Stimulated activated naive CD8-positive, alpha-beta T cell treated with anti-CD3 and anti-CD28 coated beads, Interleukin-15, amount 100 ng/mL, for 72 hours (primary cell): ENCODE data around the gene KCNQ1.

ENCODE experiments used
- ATAC-seq: fragments of 150-1000 bp; cut with Tn5 transposase; 2 replicates; pipeline ENCODE4 v1.10.0; 2021; ENCODE audit warnings: mild to moderate bottlenecking, moderate library complexity
- DNase-seq, 2 donors: peaks; one replicate each; pipeline ENCODE4 v3.0.0; 2021 to 2022
- H3K27ac Mint-ChIP-seq, 2 donors: one replicate each; pipeline ENCODE4 v1.8.0; 2022; ENCODE audit warnings: mild to moderate bottlenecking in 2 of 2, mixed read lengths in 2 of 2, moderate library complexity in 2 of 2
- H3K27me3 Mint-ChIP-seq: one replicate; pipeline ENCODE4 v1.8.0; 2022; ENCODE audit warnings: mixed read lengths
- H3K4me1 Mint-ChIP-seq: one replicate; pipeline ENCODE4 v1.8.0; 2022; ENCODE audit warnings: mild to moderate bottlenecking, mixed read lengths
- H3K4me3 Mint-ChIP-seq, 2 donors: one replicate each; pipeline ENCODE4 v1.8.0; 2022; ENCODE audit warnings: mild to moderate bottlenecking in 2 of 2, mixed read lengths in 2 of 2, moderate library complexity in 1 of 2
- H3K9me3 Mint-ChIP-seq, 2 donors: one replicate each; pipeline ENCODE4 v1.8.0; 2022; ENCODE audit warnings: mixed read lengths in 2 of 2

Gene KCNQ1

GRCh38 chr11:2431395-2431794, 13.4 kb upstream of the KCNQ1 start:
- Mint-ChIP-seq H3K9me3 (no peaks in the 10 kb centered on the region), H3K27ac (no peak overlapping the region), H3K4me3 (no peak overlapping the region), H3K4me1 (no peaks in the 10 kb centered on the region), H3K27me3 (no peaks in the 10 kb centered on the region)
- ATAC-seq: no peak
- DNase-seq: no peak

- Mint-ChIP-seq H3K27ac (no peak overlapping the region), H3K4me3 (no peak overlapping the region), H3K4me1 (no peaks in the 10 kb centered on the region), H3K9me3 (no peaks in the 10 kb centered on the region), H3K27me3 (no peaks in the 10 kb centered on the region)
- no peak for DNase-seq
- no peak for ATAC-seq
Observed at GRCh38 chr11:2432171-2432621, 12.6 kb upstream of the KCNQ1 start.

GRCh38 chr11:2432628-2433071, 12.2 kb upstream of the KCNQ1 start:
- no peak for DNase-seq
- H3K27ac Mint-ChIP-seq: no peak overlapping the region
- no peaks in the 10 kb centered on the region for H3K9me3 Mint-ChIP-seq
- ATAC-seq: no peak
- H3K4me3 Mint-ChIP-seq: no peak overlapping the region
- H3K4me1 Mint-ChIP-seq: no peaks in the 10 kb centered on the region
- no peaks in the 10 kb centered on the region for H3K27me3 Mint-ChIP-seq

- Mint-ChIP-seq H3K27me3 (no peaks in the 10 kb centered on the region), H3K4me1 (no peaks in the 10 kb centered on the region), H3K27ac (no peak overlapping the region), H3K9me3 (no peaks in the 10 kb centered on the region), H3K4me3 (no peak overlapping the region)
- DNase-seq: no peak
- no peak for ATAC-seq
Observed at GRCh38 chr11:2433106-2433925, 11.5 kb upstream of the KCNQ1 start.

GRCh38 chr11:2434008-2434407, 10.8 kb upstream of the KCNQ1 start:
- no peak for DNase-seq
- H3K27ac Mint-ChIP-seq: no peak overlapping the region
- ATAC-seq: no peak
- no peak overlapping the region for H3K4me3 Mint-ChIP-seq
- no peaks in the 10 kb centered on the region for H3K4me1 Mint-ChIP-seq
- no peaks in the 10 kb centered on the region for H3K9me3 Mint-ChIP-seq
- no peaks in the 10 kb centered on the region for H3K27me3 Mint-ChIP-seq

GRCh38 chr11:2434506-2435255, 10.1 kb upstream of the KCNQ1 start:
- no peak overlapping the region for H3K4me3 Mint-ChIP-seq
- no peaks in the 10 kb centered on the region for H3K27me3 Mint-ChIP-seq
- no peaks in the 10 kb centered on the region for H3K9me3 Mint-ChIP-seq
- no peak overlapping the region for H3K27ac Mint-ChIP-seq
- DNase-seq: no peak
- ATAC-seq: no peak
- H3K4me1 Mint-ChIP-seq: no peaks in the 10 kb centered on the region

- H3K9me3 Mint-ChIP-seq: no peaks in the 10 kb centered on the region
- H3K27me3 Mint-ChIP-seq: no peaks in the 10 kb centered on the region
- no peaks in the 10 kb centered on the region for H3K4me1 Mint-ChIP-seq
- ATAC-seq (no peak), DNase-seq (no peak)
- no peak overlapping the region for H3K27ac Mint-ChIP-seq
- no peak overlapping the region for H3K4me3 Mint-ChIP-seq
Observed at GRCh38 chr11:2435288-2436012, 9.4 kb upstream of the KCNQ1 start.

GRCh38 chr11:2436013-2436520, 8.7 kb upstream of the KCNQ1 start:
- H3K27ac Mint-ChIP-seq: no peak overlapping the region
- no peak overlapping the region for H3K4me3 Mint-ChIP-seq
- no peak for DNase-seq
- no peak for ATAC-seq
- no peaks in the 10 kb centered on the region for H3K9me3 Mint-ChIP-seq
- no peaks in the 10 kb centered on the region for H3K27me3 Mint-ChIP-seq
- H3K4me1 Mint-ChIP-seq: no peaks in the 10 kb centered on the region

- H3K4me1 Mint-ChIP-seq: peaks cover 5% of the 10 kb centered on the region
- H3K4me3 Mint-ChIP-seq: no peak overlapping the region
- no peak for DNase-seq
- ATAC-seq: peak; percentile 25
- no peak overlapping the region for H3K27ac Mint-ChIP-seq
- H3K9me3 Mint-ChIP-seq: no peaks in the 10 kb centered on the region
- no peaks in the 10 kb centered on the region for H3K27me3 Mint-ChIP-seq
Observed at GRCh38 chr11:2436521-2437031, 8.2 kb upstream of the KCNQ1 start.

GRCh38 chr11:2437516-2437915, 7.3 kb upstream of the KCNQ1 start:
- H3K9me3 Mint-ChIP-seq: no peaks in the 10 kb centered on the region
- H3K27me3 Mint-ChIP-seq: no peaks in the 10 kb centered on the region
- DNase-seq (no peak), ATAC-seq (no peak)
- H3K27ac Mint-ChIP-seq: peak overlapping the region in 1 of 2 donors; percentile 67
- peaks cover 6% of the 10 kb centered on the region for H3K4me1 Mint-ChIP-seq
- H3K4me3 Mint-ChIP-seq: no peak overlapping the region

GRCh38 chr11:2439820-2440219, 5.0 kb upstream of the KCNQ1 start:
- H3K9me3 Mint-ChIP-seq: no peaks in the 10 kb centered on the region
- no peak overlapping the region for H3K27ac Mint-ChIP-seq
- H3K4me1 Mint-ChIP-seq: peaks cover 20% of the 10 kb centered on the region
- H3K27me3 Mint-ChIP-seq: no peaks in the 10 kb centered on the region
- no peak overlapping the region for H3K4me3 Mint-ChIP-seq
- ATAC-seq (no peak), DNase-seq (no peak)

GRCh38 chr11:2440646-2441045, 4.2 kb upstream of the KCNQ1 start:
- no peak overlapping the region for H3K4me3 Mint-ChIP-seq
- H3K4me1 Mint-ChIP-seq: peaks cover 26% of the 10 kb centered on the region
- no peak for ATAC-seq
- H3K27ac Mint-ChIP-seq: no peak overlapping the region
- H3K27me3 Mint-ChIP-seq: no peaks in the 10 kb centered on the region
- DNase-seq: no peak
- no peaks in the 10 kb centered on the region for H3K9me3 Mint-ChIP-seq

GRCh38 chr11:2441171-2441570, 3.6 kb upstream of the KCNQ1 start:
- H3K4me3 Mint-ChIP-seq: no peak overlapping the region
- no peaks in the 10 kb centered on the region for H3K9me3 Mint-ChIP-seq
- peaks cover 31% of the 10 kb centered on the region for H3K4me1 Mint-ChIP-seq
- DNase-seq (no peak), ATAC-seq (no peak)
- H3K27ac Mint-ChIP-seq: no peak overlapping the region
- no peaks in the 10 kb centered on the region for H3K27me3 Mint-ChIP-seq

GRCh38 chr11:2442589-2442988, 2.2 kb upstream of the KCNQ1 start:
- H3K27ac Mint-ChIP-seq: no peak overlapping the region
- no peak for DNase-seq

GRCh38 chr11:2443406-2443805, 1.4 kb upstream of the KCNQ1 start:
- Mint-ChIP-seq H3K27me3 (no peaks in the 10 kb centered on the region), H3K27ac (no peak overlapping the region), H3K4me1 (peaks cover 52% of the 10 kb centered on the region), H3K4me3 (peak overlapping the region; percentile 1 to 17), H3K9me3 (no peaks in the 10 kb centered on the region)
- DNase-seq: no peak
- ATAC-seq: no peak

More at GRCh38 chr11:2442589-2442988, 2.2 kb upstream of the KCNQ1 start:
- no peak for ATAC-seq
- H3K27me3 Mint-ChIP-seq: no peaks in the 10 kb centered on the region
- no peak overlapping the region for H3K4me3 Mint-ChIP-seq
- peaks cover 45% of the 10 kb centered on the region for H3K4me1 Mint-ChIP-seq
- H3K9me3 Mint-ChIP-seq: no peaks in the 10 kb centered on the region
